NK-92 (cell line): Measurements from ENCODE around the gene PAQR9.

ENCODE experiments used
- DNase-seq: peaks from one replicate; lab custom pipeline; 2025; ENCODE audit not compliant: unreplicated experiment; lab: John Stamatoyannopoulos, UW

PAQR9 gene

DNA sequence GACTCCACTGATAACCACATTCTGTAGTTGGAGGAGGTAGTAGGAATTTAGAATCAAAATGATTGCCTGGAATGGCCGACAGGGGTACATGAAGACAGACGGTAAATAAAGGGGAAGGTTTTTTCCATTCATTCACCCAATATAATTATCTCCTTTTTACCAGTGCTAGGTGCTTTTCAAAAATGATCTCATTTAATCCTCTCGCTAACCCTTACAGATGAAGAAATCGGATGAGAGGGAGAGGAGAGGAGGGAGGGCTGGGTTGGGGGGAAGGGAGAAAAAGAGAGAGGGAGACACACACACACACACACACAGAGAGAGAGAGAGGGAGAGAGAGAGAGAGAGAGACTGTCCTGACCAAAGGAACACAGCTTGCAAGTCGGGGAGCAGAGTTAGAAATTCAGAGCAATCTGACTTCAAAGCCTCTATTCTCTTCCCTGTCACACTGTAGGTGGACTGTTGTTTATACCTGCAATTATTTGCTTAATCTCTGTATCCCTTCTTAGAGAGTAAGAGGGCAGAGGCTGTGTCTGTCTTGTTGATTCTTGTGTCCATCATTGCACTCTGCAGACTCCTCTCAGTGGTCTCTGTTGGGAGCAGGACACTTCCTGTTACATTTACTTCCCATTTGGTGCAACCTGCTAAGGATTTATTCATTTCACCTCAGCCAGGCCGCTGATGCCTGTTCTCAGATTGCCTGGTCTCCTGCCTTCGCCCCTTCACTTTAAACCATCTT, 18.7 kb upstream of the PAQR9 start:
- no peak for DNase-seq

DNA sequence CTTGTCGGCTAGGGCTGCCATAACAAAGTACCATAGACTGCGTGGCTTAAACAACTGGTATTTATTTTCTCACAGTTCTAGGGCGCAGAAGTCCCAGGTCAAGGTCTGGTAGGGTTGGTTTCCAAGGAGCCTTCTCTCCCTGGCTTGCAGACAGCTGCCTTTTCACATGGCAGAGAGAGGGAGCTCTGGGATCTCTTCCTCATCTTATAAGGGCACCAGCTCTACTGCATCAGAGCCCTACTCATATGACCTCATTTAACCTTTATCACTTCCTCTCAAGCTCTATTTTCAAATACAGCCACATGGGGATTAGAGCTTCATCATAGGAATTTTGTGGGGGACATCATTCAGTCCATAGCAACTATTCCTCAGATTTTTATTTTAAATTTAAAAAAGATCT, 17.6 kb upstream of the PAQR9 start:
- no peak for DNase-seq

GRCh38 chr3:142977399-142977728, 13.9 kb upstream of the PAQR9 start:
- DNase-seq = no peak

DNA sequence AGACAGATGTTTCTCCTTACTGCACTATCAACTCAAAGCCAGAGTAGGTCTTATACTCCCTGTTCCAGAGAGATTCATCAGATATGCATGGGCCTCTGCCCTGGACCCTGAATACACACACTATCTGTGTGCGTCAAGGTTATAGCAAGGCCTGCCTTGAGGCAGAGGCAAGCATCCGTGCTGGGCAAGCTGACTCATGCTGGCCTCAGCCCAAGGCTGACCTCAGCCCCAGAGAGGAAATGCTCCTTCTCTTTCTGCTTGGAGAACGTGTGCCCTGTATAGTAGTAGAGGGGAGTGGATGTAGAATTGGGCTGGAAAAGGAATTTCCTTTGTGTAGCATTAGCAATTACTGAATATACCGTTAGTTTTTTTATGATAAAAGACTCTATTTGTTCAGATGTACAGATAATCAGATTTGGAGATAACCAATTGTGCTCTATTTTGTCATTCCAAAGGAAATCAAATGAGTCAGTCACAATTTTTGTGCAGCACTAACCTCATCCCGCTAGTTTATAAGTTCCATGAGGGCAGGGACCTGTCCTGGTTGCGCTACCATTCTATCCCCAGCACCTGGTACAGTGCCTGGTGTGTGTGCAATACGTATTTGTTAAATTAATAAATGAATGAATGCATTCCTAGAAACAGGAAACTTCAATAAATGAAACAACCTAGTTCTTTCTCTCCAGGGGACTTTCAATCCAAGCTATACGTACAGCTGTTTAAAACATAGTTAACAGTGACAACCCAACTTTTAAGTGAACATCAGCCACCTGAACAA, 13.3 kb upstream of the PAQR9 start:
- no peak for DNase-seq

GRCh38 chr3:142975316-142975995, 12.0 kb upstream of the PAQR9 start:
- no peak for DNase-seq

- no peak for DNase-seq
Observed at GRCh38 chr3:142973217-142974009, 9.9 kb upstream of the PAQR9 start.

DNA sequence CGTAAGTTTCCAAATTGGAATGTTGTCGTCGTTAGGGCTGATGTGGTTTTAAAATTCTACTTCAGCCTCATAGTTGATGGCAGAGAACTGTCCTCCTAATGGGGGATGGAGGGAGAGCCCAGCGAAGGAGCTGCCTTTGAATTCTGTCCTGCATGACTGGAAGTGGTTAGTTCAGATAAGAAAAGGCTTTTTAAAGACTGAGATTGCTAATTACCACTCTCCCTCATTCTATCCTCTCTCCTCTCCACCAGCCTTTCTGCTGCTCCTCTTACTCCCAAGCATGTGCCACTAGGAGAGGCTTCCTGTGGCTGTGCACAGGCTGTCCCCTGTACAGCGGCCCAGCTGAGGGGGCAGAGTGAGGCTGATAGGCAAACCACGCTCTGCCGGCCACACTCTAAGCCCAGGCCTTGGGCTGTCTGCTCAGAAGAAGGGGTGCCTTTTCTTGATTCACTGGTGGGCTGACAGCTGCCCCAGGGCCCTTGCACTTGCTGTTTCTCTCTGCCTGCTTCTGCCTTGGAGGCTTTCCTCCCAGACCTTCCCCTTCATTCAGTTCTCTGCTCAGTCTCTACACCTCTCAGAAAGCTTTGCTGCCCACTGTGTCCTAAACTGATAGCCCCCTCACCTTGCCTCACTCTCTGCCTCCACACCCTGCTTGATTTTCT, 8.7 kb upstream of the PAQR9 start:
- no peak for DNase-seq

- no peak for DNase-seq
Observed at GRCh38 chr3:142971431-142971830, 8.0 kb upstream of the PAQR9 start.

- no peak for DNase-seq
Observed at GRCh38 chr3:142968319-142969025, 5.0 kb upstream of the PAQR9 start.

- no peak for DNase-seq
Observed at GRCh38 chr3:142966808-142967207, 3.3 kb upstream of the PAQR9 start.

GRCh38 chr3:142965581-142965980, 2.1 kb upstream of the PAQR9 start:
- DNase-seq = no peak

GRCh38 chr3:142963234-142963515, 299 bp downstream of the PAQR9 start:
- no peak for DNase-seq

GRCh38 chr3:142962520-142963233, 797 bp downstream of the PAQR9 start:
- no peak for DNase-seq

- DNase-seq = no peak
Observed at GRCh38 chr3:142962175-142962519, 1.3 kb downstream of the PAQR9 start.

DNA sequence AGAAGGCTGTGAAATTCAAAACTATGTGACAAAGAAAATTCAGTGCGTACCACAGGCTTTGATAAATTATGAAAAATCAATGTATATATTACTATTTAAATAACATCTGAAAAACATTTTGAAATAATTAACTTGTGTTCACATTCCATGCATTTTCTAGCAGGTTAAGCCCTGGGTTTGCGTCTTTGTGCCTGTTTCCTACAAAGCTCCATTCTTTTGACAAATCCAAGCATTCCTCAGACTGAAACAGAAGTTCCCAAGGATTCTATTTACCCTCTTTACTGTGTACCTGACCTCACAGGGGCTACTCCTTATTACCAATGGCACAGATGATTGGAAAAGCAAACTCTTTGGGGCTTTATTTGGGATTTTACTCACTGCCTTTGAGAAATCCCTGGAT, 1.9 kb downstream of the PAQR9 start:
- DNase-seq = no peak

DNA sequence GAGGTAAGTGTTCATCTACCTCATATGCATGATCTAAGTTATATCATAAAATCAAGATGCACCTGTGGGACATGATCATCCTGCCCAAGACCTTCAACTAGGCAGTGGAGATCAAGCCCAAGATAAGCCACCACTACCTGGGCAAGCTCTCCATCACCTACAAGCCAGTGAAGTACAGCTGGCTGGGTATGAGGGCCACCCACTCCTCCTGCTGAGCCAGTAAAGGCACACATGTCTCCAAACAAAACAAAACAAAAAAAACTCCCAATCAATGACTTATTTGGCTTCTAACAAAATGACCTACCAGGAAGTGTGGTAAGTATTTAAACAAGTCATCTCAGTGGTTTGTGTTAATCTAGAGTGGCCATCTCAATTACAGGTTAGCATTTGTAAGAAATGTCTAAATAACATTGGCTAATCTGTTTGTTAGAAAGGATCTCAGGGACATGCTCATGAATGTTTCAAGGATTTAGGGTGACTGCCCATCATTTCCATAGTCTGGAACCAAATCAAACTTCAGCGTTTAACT, 3.1 kb downstream of the PAQR9 start:
- no peak for DNase-seq

GRCh38 chr3:142958707-142959106, 4.8 kb downstream of the PAQR9 start:
- no peak for DNase-seq

DNA sequence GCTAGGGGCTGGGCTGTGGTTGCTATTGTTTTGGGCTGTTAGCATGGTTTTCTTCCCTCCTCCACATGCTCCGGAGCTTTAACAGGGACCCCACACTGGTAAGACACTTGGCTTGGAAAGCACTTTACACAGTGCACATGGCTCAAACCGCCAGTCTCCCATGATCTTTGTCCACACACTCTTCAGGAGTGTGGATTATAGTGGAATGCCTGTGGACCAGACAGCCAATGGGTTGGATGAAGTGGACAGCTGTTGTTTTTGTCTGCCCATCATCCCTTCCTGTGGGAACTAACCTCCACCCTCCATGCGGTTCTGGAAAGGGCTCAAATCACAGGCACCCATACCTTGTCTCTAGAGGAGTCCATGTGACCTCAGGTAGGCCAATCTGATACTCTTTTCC, 10.0 kb downstream of the PAQR9 start:
- no peak for DNase-seq

GRCh38 chr3:142952272-142953193, 10.9 kb downstream of the PAQR9 start:
- no peak for DNase-seq
